ENCODE measurements around the gene AIP. TPM values are rescaled to one million over a fixed set of nuclear protein-coding genes. Genes with fewer than 3 reads are reported as not detected.
"Not testable (repeated sequence)": the region's sequence is repeated elsewhere in the genome, so short reads cannot be mapped to it uniquely, and the experiment has no call there.

AIP gene
- polyA plus RNA-seq, 6 donors from 2014 or later: 86.8 to 149 (median 120) TPM

- peak overlapping the region; percentile 86 to 99 (median 98) for H3K4me3 Mint-ChIP-seq
- peaks cover 42 to 67% (median 66%) of the 10 kb centered on the region in 3 donors for H3K4me1 Mint-ChIP-seq
- no peaks in the 10 kb centered on the region for H3K9me3 Mint-ChIP-seq
- H3K27ac Mint-ChIP-seq: peak overlapping the region; percentile 61 to 97 (median 96)
- peak; percentile 40 to 45 for ATAC-seq (ENCODE audit: low read depth in 2 of 2)
- peak; percentile 70 for DNase-seq
- no peaks in the 10 kb centered on the region for H3K27me3 Mint-ChIP-seq
- peaks cover 8 to 14% of the 10 kb centered on the region in 2 donors for H3K36me3 Mint-ChIP-seq
These were observed 2.1 kb downstream of the AIP start for GRCh38 chr11:67484847-67485311.

- DNase-seq; H3K27me3 Mint-ChIP-seq; ATAC-seq (ENCODE audit: low read depth in 2 of 2); H3K9me3 Mint-ChIP-seq: not testable (repeated sequence)
- Mint-ChIP-seq H3K4me1 (peaks cover 42 to 72% (median 68%) of the 10 kb centered on the region in 3 donors), H3K36me3 (peaks cover 8 to 18% of the 10 kb centered on the region in 2 donors), H3K27ac (peak overlapping the region; percentile 47 to 93 (median 82)), H3K4me3 (peak overlapping the region; percentile 24 to 99 (median 80))
These were observed 3.1 kb downstream of the AIP start for GRCh38 chr11:67485873-67486361.

DNA sequence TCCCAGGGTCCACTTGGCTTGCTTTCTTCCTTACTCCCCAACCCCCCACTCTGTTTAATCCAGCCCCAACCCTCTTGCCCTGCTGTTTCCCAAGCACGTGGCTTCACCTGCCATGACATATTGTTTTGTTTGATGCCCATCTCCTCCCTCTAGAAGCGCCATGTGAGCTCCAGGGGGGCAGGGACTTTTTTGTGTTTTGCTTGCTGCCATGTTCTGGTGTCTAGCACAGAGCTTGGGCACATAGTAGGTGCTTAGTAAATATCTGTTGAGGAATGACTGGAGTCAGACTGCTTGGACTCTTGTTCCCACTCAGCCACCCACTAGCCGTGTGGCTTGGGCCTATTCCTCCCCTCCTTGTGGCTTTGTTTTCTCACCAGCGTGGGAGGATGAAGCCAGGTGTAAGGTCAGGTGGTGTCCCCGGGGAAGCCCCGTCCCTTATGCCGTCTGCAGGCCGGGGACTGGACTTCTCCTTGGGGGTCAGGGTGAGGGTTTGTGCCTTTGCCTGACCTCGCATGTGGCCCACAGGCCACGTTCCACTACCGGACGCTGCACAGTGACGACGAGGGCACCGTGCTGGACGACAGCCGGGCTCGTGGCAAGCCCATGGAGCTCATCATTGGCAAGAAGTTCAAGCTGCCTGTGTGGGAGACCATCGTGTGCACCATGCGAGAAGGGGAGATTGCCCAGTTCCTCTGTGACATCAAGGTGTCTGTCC is 3.8 kb downstream of the AIP start:
- peaks cover 42 to 72% (median 68%) of the 10 kb centered on the region in 3 donors for H3K4me1 Mint-ChIP-seq
- peak overlapping the region in 3 of 6 donors; percentile 53 to 93 (median 86) for H3K27ac Mint-ChIP-seq
- peaks cover 8 to 22% of the 10 kb centered on the region in 2 donors for H3K36me3 Mint-ChIP-seq
- no peaks in the 10 kb centered on the region for H3K27me3 Mint-ChIP-seq
- no peak for ATAC-seq (ENCODE audit: low read depth in 2 of 2)
- H3K4me3 Mint-ChIP-seq: peak overlapping the region; percentile 33 to 99 (median 80)
- DNase-seq: no peak
- no peaks in the 10 kb centered on the region for H3K9me3 Mint-ChIP-seq

- Mint-ChIP-seq H3K4me1 (peaks cover 24 to 50% (median 45%) of the 10 kb centered on the region in 3 donors), H3K27ac (peak overlapping the region in 2 of 6 donors; percentile 72 to 85), H3K36me3 (peaks cover 8 to 22% of the 10 kb centered on the region in 2 donors), H3K9me3 (no peaks in the 10 kb centered on the region), H3K27me3 (no peaks in the 10 kb centered on the region), H3K4me3 (no peak overlapping the region)
- ATAC-seq (ENCODE audit: low read depth in 2 of 2): no peak
- no peak for DNase-seq
These were observed 6.5 kb downstream of the AIP start for GRCh38 chr11:67489203-67489884.

DNA sequence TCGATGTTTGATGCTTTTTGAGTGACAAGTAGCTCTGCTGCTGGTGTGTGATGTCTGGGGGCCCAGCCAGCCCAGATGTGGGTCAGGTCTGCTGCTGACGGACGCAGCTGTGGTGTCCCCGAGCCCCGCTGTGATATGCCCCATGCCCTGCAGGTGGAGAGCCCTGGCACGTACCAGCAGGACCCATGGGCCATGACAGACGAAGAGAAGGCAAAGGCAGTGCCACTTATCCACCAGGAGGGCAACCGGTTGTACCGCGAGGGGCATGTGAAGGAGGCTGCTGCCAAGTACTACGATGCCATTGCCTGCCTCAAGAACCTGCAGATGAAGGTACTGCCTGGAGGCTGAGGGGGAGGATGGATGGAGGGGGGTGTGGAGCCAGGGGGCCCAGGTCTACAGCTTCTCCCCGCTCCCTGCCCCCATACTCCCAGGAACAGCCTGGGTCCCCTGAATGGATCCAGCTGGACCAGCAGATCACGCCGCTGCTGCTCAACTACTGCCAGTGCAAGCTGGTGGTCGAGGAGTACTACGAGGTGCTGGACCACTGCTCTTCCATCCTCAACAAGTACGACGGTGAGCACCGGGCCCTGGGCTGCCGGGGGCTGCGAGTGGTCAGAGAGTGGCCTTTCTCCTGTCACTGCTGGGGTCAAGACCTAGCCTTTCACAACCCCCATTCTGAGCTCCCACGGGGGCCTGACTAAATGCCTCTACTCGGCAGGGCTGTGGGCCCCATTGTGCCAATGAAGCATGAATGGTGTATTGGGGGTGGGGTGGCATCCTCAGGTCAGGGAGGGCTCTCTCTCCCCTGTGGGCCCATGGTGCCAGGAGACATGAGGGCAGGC is 7.3 kb downstream of the AIP start:
- ATAC-seq (ENCODE audit: low read depth in 2 of 2) (no peak), DNase-seq (no peak)
- peaks cover 17 to 42% (median 37%) of the 10 kb centered on the region in 3 donors for H3K4me1 Mint-ChIP-seq
- no peaks in the 10 kb centered on the region for H3K9me3 Mint-ChIP-seq
- no peak overlapping the region for H3K4me3 Mint-ChIP-seq
- peak overlapping the region in 2 of 6 donors; percentile 36 to 72 for H3K27ac Mint-ChIP-seq
- H3K36me3 Mint-ChIP-seq: peaks cover 8 to 22% of the 10 kb centered on the region in 2 donors
- H3K27me3 Mint-ChIP-seq: no peaks in the 10 kb centered on the region

DNA sequence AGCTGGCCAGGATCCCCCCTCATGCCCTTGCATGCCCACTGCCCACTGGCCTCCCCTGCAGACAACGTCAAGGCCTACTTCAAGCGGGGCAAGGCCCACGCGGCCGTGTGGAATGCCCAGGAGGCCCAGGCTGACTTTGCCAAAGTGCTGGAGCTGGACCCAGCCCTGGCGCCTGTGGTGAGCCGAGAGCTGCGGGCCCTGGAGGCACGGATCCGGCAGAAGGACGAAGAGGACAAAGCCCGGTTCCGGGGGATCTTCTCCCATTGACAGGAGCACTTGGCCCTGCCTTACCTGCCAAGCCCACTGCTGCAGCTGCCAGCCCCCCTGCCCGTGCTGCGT is 7.9 kb downstream of the AIP start:
- DNase-seq (no peak), ATAC-seq (ENCODE audit: low read depth in 2 of 2) (no peak)
- H3K36me3 Mint-ChIP-seq: peaks cover 8 to 22% of the 10 kb centered on the region in 2 donors
- H3K9me3 Mint-ChIP-seq: no peaks in the 10 kb centered on the region
- no peaks in the 10 kb centered on the region for H3K27me3 Mint-ChIP-seq
- peaks cover 15 to 40% (median 32%) of the 10 kb centered on the region in 3 donors for H3K4me1 Mint-ChIP-seq
- H3K27ac Mint-ChIP-seq: peak overlapping the region in 1 of 6 donors; percentile 69
- H3K4me3 Mint-ChIP-seq: no peak overlapping the region

GRCh38 chr11:67491276-67492068 is 8.6 kb downstream of the AIP start:
- no peak for ATAC-seq (ENCODE audit: low read depth in 2 of 2)
- H3K4me1 Mint-ChIP-seq: peaks cover 10 to 32% (median 25%) of the 10 kb centered on the region in 3 donors
- no peaks in the 10 kb centered on the region for H3K9me3 Mint-ChIP-seq
- no peak overlapping the region for H3K27ac Mint-ChIP-seq
- no peaks in the 10 kb centered on the region for H3K27me3 Mint-ChIP-seq
- DNase-seq: no peak
- peaks cover 8 to 22% of the 10 kb centered on the region in 2 donors for H3K36me3 Mint-ChIP-seq
- no peak overlapping the region for H3K4me3 Mint-ChIP-seq

DNA sequence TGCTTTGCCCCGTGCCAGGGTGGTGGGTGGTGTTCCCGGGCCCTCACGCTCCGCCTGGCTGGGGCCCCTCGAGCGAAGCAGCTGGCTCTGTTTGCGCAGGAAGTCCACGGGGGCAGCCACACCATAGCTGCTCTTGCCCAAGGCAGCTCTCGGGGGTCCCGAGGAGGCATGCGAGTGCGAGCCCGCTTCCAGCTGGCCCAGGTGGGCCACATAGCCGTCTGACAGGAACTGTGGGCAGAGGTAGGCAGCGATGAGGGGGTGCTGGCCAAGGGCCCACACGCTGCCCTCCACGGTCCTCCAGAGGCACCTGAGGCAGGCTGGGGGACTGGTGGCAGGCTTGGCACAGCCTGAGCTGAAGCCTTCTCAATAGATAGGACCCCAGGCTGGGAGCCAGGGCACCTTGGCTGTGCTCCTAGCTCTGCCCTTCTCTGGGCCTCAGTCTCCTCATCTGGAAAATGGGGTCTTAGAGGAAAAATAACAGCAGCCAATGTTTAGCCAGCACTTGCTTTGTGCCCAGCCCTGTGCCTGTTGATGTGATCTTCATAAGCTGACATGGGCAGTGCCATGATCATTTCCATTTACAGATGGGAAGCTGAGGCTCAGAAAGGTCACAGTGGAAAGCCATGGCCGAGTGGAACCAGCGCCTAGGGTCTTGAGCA is 9.4 kb downstream of the AIP start:
- DNase-seq: no peak
- no peak overlapping the region for H3K4me3 Mint-ChIP-seq
- H3K27ac Mint-ChIP-seq: peak overlapping the region in 2 of 6 donors; percentile 12 to 72
- peaks cover 9 to 27% (median 17%) of the 10 kb centered on the region in 3 donors for H3K4me1 Mint-ChIP-seq
- H3K27me3 Mint-ChIP-seq: no peaks in the 10 kb centered on the region
- ATAC-seq (ENCODE audit: low read depth in 2 of 2): no peak
- H3K9me3 Mint-ChIP-seq: no peaks in the 10 kb centered on the region
- H3K36me3 Mint-ChIP-seq: peaks cover 8 to 22% of the 10 kb centered on the region in 2 donors

DNA sequence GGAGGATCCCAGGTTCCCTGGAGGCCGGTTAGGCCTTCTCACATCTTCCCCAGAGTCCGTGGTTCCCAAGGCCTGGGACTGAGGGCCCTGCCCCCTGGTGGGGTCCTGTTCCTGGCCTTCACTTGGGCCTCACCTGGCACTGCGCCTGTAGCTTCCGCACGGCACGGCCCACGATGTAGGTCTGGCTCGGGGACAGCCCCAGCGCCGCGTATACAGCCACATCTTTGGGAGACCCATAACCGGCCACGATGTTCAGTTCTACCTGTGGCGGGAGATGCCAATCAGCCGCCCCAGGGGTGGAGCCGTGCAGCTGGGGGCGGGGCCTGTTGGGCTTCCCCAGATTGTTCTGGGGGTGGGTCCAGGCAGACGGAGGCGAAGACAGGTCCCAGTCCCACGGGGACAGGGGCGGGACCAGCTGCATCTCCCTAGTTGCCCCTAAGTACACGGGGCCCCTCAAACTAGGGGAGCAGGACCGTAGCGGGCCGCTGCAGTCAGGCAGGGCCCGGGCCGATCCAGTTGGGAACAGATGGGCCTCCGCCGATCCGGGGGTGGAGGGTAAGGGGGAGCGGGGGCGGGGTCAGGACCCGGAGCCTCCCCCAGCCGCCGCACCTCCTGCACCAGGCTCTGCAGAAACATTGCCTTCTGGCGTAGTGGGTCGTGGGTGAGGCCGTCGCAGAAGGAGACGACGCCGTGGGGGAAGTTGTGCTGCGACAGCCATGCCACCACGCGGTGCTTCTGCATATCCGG is 10.1 kb downstream of the AIP start:
- H3K4me3 Mint-ChIP-seq: no peak overlapping the region
- no peak for DNase-seq
- no peaks in the 10 kb centered on the region for H3K9me3 Mint-ChIP-seq
- ATAC-seq (ENCODE audit: low read depth in 2 of 2): no peak
- H3K27ac Mint-ChIP-seq: no peak overlapping the region
- H3K36me3 Mint-ChIP-seq: peaks cover 2 to 15% of the 10 kb centered on the region in 2 donors
- H3K4me1 Mint-ChIP-seq: peaks cover 3 to 19% (median 10%) of the 10 kb centered on the region in 3 donors
- no peaks in the 10 kb centered on the region for H3K27me3 Mint-ChIP-seq

- H3K4me1 Mint-ChIP-seq: peaks cover 3 to 12% (median 5%) of the 10 kb centered on the region in 3 donors
- H3K4me3 Mint-ChIP-seq: no peak overlapping the region
- no peak overlapping the region for H3K27ac Mint-ChIP-seq
- H3K36me3 Mint-ChIP-seq: peaks cover 0 to 12% of the 10 kb centered on the region in 2 donors
- no peaks in the 10 kb centered on the region for H3K9me3 Mint-ChIP-seq
- DNase-seq (no peak), ATAC-seq (ENCODE audit: low read depth in 2 of 2) (no peak)
- H3K27me3 Mint-ChIP-seq: no peaks in the 10 kb centered on the region
These were observed 10.9 kb downstream of the AIP start for GRCh38 chr11:67493548-67494370.

All from naive B cell (primary cell).